GM19193 (cell line): ENCODE data around the gene FSCN2.

Experiments
- POLR2A ChIP-seq: IDR thresholded peaks from 4 replicates; pipeline ENCODE4 v1.6.1; 2011; ENCODE audit not compliant: insufficient read depth, insufficient read length; ENCODE audit errors: extremely low read depth

FSCN2 gene

DNA sequence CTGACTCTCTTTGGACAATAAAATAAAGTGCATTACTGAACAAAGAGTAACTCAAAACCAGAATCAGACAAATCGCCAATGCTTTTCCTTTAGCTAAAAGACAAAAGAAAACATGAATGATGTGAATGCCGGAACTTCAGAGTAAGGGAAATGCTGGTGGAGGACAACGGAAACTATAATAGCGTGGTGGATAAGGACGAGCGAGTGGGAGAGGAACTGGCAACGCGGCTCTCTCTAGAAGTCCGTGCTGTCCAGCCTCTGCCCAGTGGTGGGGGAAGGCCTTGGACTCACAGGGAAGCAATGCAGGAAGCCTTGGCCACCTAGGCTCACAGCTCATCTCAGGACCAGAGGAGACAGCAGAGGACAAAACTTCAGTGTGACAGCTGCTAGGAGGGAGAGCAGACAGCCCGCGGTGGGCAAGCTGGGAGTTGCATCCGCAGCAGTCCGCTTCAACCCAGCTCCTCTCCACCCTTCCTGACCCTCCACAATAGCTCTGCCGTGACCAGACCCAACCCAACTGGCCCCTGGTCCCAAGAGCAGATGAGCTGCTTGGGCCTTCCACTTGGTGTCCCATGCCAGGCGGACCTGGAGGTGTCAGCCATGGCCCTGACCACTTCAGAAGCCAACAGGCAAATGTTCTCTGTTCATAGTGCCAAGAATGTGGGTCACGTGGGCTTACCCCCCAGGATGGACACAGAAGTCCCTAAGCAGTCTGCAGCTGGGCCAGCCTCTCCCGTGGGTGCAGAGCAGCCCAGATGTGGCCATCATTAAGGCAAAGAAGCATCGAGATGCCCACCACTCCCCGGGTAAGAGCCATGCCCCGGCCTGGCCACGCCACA lies 29.3 kb downstream of the FSCN2 start:
- TF ChIP-seq POLR2A = no peak

DNA sequence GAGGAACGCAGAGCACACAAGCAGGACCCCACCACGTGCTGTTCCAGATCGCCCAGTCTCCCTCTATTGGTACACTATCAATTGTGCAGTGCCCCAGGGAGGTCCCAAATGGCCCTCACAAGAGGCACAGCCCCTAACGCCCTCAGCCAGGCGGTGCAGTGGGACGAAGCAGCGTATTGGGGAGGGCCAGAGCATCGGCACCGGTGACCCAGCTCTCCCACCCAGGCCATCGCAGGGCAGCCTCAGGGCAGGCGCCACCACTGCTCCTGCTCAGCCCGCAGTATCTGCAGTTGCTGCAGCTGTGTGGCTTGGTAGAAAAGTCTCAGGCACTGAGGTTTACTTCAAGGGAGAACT lies 29.9 kb downstream of the FSCN2 start:
- TF ChIP-seq POLR2A = no peak

DNA sequence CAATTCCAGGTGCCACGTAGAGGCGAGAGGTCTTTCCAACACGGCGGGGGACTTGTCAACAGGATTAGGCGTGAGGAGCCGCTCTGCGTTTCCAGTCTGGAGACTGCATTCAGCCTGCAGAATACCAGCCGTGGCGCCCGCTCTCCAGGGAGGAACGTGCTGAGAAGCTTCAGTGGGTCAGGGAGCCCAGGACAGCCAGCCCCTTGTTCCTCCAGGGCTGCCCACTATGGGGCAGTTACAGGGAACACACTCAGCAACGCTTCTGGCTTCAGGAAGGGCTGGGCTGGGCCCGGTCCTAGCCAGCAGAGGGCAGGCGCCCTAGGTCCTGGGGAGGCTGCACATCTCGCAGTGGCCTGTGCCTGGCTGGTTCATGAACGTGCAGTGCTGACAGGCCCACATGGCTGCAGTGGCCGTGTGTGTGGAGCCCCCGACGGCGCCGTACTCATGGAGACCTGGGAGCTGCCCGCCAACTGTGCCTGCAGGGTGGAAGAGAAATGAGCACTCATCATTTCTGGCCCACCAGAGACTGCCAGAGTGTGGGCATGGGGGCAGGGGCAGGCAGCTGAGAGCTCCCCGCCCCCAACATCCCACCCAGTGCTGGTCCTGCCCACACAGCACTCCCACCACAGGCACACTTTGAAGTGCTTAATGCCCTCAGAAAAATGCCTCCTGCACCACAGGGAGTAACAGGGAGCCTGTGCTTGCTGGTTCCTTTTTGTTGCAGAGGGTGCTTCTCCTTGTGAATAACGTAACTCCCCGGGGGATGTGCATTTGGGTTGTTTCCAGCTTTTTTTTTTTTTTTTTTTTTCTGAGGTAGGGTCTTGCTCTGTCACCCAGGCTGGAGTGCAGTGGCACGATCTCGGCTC lies 31.0 kb downstream of the FSCN2 start:
- TF ChIP-seq POLR2A = no peak

DNA sequence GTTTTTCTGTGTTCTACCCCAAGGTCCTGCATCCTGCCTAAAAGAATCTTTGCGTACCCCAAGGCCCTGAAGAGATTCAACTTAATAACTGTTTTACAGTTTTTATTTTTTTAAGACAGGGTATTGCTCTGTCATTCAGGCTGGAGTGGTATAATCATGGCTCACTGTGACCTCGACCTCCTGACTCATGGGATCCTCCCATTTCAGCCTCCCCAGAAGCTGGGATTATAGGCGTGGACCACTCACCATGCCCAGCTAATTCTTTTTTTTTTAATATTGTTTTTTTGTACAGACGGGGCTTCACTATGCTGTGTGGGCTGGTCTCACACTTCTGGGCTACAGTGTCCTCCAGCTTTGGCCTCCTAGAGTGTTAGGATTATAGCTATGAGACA lies 33.3 kb downstream of the FSCN2 start:
- no peak for TF ChIP-seq POLR2A

DNA sequence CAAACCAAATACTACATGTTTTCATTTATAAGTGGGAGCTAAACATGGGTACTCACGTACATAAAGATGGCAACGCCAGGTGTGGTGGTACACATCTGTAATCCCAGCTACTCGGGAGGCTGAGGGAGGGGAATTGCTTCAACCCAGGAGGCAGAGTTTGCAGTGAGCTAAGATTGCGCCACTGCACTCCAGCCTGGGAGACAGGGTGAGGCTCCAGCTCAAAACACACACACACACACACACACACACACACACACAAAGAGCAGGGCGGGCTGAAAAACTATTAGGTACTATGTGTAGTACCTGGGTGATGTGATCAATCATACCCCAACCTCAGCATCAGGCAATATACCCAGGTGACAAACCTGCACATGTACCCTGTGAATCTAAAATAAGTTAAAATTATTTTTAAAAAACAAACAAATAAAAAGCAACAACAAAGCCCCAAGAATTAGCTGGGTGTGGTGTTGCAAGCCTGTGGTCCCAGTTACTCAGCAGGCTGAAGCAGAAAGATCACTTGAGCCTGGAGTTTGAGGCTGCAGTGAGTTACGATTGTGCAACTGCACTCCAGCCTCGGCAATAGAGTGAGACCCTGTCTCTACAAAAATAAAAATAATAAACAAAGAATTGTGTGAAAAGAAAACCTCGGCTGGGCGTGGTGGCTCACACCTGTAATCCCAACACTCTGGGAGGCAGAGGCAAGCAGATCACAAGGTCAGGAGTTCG lies 35.8 kb downstream of the FSCN2 start:
- TF ChIP-seq POLR2A = no peak

DNA sequence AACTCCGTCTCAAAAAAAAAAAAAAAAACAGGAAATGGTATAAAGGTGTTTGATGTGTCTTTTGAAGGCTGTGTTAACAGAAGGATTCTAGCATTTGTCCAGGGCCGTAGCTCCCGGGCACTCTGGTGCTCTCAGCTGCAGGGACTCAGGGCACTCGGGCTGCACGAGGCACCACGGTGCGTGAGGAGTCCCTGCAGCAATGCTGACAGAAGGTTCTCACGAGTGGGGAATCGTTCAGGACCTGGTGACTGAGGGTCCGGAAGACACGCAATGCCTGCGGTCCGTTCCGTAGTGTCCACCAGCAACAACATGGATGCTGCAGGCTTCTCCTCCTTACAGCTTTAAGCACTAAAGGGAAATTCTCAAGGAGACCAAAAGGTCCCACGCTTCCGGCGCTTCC lies 36.6 kb downstream of the FSCN2 start:
- no peak for TF ChIP-seq POLR2A

DNA sequence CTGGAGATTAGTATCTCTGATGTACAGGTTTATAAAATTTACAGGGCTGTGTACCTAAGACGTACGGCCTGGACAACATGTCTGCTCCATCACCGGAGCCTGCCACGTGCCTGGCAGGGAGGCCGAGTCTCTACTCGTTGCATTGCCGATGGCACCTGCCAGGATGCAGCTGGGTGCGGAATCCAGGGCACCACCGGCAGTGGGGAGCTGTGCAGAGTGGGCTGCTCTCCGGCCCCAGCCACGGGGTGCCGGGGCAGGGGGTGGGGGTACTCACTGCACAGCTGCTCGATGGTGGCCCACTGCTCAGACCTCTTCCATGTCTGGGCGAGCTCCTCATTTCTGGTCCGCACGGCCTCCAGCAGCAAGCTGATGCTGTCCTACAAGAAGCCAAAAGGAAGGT lies 37.1 kb downstream of the FSCN2 start:
- no peak for TF ChIP-seq POLR2A

DNA sequence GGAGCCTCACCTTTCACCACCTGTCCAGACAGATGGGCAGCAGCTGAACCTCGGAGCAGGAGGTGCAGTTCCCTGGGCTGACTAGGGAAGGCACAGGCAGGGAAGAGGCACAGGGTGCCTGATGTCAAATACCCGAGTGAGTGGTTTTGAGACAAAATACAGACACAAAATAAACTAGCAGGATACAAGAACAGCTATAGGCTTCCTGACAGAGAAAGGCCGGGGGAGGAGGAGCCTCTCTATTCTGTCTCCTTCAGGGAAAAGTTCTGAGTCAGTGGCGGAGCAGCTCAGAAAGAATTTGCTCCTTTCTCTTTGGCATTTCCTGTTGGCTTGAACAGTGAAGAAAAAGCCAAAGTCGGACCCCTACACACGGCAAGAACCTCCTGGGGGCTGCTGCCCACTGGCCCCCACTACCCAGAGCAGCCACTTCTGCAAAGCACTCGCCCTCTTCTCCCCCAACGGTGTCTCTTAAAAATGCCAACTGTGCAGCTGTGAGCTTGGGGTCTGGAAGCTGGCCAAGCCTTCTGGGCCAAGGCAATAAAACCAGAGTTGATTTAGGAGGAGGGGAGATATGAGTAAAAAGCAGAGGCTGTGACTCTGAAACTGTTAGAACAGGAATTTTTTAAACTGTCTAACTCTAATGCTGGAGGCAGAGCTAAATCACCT lies 38.4 kb downstream of the FSCN2 start:
- no peak for TF ChIP-seq POLR2A

DNA sequence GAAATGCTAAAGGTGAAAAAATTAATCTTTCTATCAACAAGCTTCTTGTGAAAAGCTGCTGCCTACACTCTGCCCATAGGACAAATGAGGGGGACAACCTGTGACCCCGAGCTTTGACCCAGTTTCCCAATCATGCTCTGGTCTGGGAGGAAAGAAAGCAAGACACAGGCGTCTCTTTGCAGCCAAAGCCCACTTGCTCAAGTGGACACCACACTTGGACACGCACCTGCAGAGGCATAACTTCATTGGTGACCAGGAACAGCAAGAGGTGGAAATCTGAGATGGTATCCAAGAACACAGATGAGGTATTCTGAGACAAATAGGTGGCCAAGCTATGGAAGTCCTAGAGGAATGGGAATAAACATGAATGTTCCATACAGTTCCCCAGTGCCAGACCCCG lies 39.0 kb downstream of the FSCN2 start:
- TF ChIP-seq POLR2A = no peak

DNA sequence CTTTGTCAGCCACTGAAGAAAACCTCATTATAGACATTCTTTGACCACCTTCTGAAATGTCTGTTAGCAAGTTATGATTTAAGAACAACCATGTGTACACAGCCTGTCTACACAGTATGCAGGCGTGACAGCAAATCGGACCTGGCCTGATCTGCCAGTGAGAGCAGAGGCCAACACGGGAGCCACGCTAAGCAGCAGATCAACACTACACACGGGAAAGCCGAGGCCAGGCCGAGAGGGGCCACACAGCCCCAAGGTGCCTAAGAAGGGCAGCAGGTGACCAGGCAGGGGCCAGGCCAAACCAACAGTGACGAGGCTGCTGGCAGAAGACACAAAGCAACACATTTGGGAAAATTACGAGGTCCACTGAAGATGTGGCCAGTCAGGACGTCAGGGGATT lies 40.2 kb downstream of the FSCN2 start:
- TF ChIP-seq POLR2A = no peak

DNA sequence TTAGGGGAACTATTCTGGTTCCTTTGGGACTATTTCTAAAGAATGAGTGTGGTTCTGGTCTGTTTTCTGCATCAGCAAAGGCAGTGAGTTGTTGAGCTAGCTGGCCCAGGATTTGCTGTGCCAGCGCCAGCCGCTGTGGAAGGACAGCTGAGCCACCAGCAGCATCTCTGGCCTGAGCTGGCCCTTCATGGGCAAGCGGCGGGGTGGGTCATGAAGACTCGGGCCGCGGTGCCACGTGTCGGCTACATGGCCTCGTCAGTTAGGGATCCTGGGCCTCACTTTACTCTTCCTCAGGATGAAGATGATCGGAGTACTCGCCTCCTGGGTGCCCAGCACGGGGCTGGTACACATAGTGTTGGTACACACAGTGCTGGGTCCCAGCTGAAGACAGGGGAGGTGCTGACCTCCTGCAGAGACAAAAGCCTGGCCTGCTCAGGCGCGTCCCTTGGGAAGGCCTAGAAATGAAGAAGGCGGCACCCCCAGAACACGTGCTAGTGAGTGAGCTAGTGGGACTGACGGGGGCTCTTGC lies 41.9 kb downstream of the FSCN2 start:
- no peak for TF ChIP-seq POLR2A

DNA sequence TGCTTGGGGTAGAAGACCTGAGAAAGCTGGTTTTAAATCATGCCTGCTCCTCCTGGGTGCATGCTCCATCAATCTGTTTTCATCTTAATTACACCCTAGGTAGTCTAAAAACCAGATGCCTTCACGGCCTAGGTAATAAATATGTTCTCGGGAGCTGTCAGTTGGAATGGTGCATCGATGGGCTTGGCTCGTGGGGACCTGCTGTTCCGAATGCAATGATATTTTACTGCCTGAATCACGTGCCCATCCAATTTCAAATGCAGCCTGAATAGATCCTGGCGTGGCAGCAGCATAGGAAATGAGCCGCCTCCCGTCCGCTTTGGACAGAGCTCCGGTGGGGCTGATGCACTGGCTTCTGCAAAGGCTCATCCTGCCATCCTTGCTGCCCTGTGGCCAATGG lies 42.8 kb downstream of the FSCN2 start:
- no peak for TF ChIP-seq POLR2A

DNA sequence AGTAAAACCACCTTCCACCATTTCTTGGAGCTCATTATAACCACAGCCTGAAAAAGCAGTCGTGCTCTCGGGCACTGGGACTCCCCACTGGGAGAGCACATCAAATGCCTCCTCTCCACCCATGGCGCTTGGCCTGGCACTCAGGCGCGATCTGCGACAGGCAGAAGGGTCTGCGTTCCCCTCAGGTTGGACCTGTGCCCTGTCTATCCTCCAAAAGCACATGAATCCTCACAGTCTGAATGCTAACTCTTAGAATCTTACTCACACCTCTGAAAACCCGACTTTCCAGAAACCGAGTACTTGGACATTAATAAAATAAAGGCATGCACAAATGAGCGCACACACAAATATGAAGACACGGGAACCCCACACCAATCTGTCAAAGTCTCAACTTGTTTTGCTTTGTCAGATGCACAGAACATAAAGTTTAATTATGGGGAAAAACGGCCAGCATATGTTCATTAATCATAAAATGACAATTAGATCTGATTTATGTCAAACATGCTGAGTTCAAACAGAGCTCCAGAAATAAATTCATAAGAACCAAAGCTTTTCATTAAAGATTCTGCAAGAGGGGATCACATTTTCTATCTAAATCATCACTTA lies 44.5 kb downstream of the FSCN2 start:
- no peak for TF ChIP-seq POLR2A
